ENCODE measurements around the gene AHNAK. TPM values are rescaled to one million over a fixed set of nuclear protein-coding genes. Genes with fewer than 3 reads are reported as not detected.

The AHNAK gene
- polyA plus RNA-seq, 2 of the 4 experiments (the other 2 are of a cell fraction), result 43.3 to 82.0 TPM

DNA sequence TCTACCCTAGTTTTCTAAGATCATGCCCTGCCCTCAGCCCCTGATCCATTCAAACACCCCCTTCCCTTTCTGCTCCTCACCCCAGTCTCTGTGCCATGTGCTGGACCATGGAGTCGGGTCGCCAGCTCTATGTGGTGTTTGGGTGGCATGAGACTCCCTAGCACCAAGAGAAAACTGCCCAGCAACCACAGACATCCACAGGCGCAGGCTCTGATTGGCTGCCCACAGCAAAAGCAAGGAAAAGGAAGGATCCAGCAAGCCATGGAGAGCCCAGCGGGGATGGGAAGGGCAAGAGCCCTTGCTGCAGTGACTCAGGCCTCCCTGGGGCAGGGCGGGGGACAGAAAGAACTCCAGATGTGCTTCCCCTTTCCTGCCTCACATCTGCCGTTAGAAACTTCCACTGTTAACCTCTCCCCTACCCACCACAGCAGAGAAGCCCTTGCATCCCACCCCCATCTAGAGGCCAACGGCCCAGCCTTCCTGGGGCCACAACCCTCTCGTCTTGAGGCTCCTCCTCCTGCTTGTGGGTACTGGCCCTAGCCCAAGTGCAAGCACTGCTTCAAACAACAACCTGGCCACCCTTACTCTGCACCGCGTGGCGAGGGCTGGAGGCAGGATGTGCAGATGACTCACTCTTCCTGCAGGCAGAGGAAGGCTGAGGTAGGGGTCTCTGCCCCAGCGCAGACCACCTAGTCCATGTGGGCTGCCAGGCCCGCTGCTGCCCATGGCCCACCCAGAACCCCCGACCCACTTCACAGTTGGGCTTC lies 9.7 kb upstream of the AHNAK start:
- Histone ChIP-seq H3K27ac (peak overlapping the region; percentile 90 to 94), H3K4me2 (peak overlapping the region; percentile 86), H3K4me1 (peaks cover 96% of the 10 kb centered on the region), H3K9me3 (no peaks in the 10 kb centered on the region), H3K4me3 (peak overlapping the region; percentile 4; the same call in 1 of the 3 replicates)
- peak; percentile 95 to 99 for DNase-seq (ENCODE audit: low read depth in 1 of 2, low spot score in 1 of 2)
- ChIA-PET POLR2A (interaction anchor here (1.1 to 4.1 kb wide), 5 partner anchors 10 to 35 kb away, joined by 3 to 31 read pairs (median 9); partner anchors contain the start of genes AHNAK, EEF1G and TUT1), CTCF (interaction anchor here (1.3 to 12.6 kb wide), 7 partner anchors 10 to 163 kb away, joined by 4 to 296 read pairs (median 46); partner anchors contain the start of genes AHNAK and SCGB1A1)
- TF ChIP-seq POLR2AphosphoS2 (conservative IDR thresholded peaks at IDR 0.05; ENCODE audit: low read length) (no peak), JUN (IDR thresholded peaks at IDR 0.05) (peak; percentile 25 to 70; a peak in 4 of 5 replicates), ATOH8 (CRISPR knock-in tag; IDR thresholded peaks at IDR 0.05; ENCODE audit: low read depth) (peak; percentile 77; the same call in 1 of the 2 replicates), BHLHE40 (IDR thresholded peaks at IDR 0.05; ENCODE audit: low read depth, low read length) (peak; percentile 36; the same call in 1 of the 2 replicates), JUNB (IDR thresholded peaks at IDR 0.05) (peak; percentile 47), ZC3H11A (IDR thresholded peaks at IDR 0.05) (no peak), ZNF302 (CRISPR knock-in tag; IDR thresholded peaks at IDR 0.05) (no peak), CHD2 (IDR thresholded peaks at IDR 0.05; ENCODE audit: low read length, partially characterized antibody) (no peak), CHD4 (IDR thresholded peaks at IDR 0.05; ENCODE audit: borderline replicate concordance) (no peak), TP53 (CRISPR knock-in tag; IDR thresholded peaks at IDR 0.05) (0 out of 2 replicates have a peak, but pooled peaks have one; percentile 19), SREBF2 (IDR thresholded peaks at IDR 0.05) (no peak), TFCP2L1 (CRISPR knock-in tag; IDR thresholded peaks at IDR 0.05) (no peak), NR3C1 (IDR thresholded peaks at IDR 0.05) (no peak), RFX5 (IDR thresholded peaks at IDR 0.05) (peak; percentile 100), FOSL2 (IDR thresholded peaks at IDR 0.05) (no peak), FOSL2 (CRISPR knock-in tag; IDR thresholded peaks at IDR 0.05) (peak; percentile 83), MYC (IDR thresholded peaks at IDR 0.05; ENCODE audit: borderline replicate concordance, low read length) (peak; percentile 78; the same call in 1 of the 2 replicates), RAD21 (conservative IDR thresholded peaks at IDR 0.05 in 1 of 2, IDR thresholded peaks at IDR 0.05 in 1 of 2) (peak in 1 of 2 experiments; percentile 10; a peak in 1 of 5 replicates), HDAC2 (IDR thresholded peaks at IDR 0.05) (no peak), NFE2L2 (conservative IDR thresholded peaks at IDR 0.05; ENCODE audit: low read length) (no peak), FOSB (CRISPR knock-in tag; IDR thresholded peaks at IDR 0.05) (no peak), HOXA7 (CRISPR knock-in tag; IDR thresholded peaks at IDR 0.05) (peak; percentile 42; the same call in 1 of the 2 replicates)
- TF ChIP-seq, protein P1, sequence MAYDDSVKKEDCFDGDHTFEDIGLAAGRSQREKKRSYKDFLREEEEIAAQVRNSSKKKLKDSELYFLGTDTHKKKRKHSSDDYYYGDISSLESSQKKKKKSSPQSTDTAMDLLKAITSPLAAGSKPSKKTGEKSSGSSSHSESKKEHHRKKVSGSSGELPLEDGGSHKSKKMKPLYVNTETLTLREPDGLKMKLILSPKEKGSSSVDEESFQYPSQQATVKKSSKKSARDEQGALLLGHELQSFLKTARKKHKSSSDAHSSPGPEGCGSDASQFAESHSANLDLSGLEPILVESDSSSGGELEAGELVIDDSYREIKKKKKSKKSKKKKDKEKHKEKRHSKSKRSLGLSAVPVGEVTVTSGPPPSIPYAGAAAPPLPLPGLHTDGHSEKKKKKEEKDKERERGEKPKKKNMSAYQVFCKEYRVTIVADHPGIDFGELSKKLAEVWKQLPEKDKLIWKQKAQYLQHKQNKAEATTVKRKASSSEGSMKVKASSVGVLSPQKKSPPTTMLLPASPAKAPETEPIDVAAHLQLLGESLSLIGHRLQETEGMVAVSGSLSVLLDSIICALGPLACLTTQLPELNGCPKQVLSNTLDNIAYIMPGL (CRISPR knock-in tag; IDR thresholded peaks at IDR 0.05; ENCODE audit: borderline replicate concordance), result no peak
- TF ChIP-seq, protein P2, sequence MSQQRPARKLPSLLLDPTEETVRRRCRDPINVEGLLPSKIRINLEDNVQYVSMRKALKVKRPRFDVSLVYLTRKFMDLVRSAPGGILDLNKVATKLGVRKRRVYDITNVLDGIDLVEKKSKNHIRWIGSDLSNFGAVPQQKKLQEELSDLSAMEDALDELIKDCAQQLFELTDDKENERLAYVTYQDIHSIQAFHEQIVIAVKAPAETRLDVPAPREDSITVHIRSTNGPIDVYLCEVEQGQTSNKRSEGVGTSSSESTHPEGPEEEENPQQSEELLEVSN (IDR thresholded peaks at IDR 0.05; ENCODE audit: borderline replicate concordance, low read depth), result peak; percentile 87; the same call in 1 of the 2 replicates
- TF ChIP-seq, protein P3, sequence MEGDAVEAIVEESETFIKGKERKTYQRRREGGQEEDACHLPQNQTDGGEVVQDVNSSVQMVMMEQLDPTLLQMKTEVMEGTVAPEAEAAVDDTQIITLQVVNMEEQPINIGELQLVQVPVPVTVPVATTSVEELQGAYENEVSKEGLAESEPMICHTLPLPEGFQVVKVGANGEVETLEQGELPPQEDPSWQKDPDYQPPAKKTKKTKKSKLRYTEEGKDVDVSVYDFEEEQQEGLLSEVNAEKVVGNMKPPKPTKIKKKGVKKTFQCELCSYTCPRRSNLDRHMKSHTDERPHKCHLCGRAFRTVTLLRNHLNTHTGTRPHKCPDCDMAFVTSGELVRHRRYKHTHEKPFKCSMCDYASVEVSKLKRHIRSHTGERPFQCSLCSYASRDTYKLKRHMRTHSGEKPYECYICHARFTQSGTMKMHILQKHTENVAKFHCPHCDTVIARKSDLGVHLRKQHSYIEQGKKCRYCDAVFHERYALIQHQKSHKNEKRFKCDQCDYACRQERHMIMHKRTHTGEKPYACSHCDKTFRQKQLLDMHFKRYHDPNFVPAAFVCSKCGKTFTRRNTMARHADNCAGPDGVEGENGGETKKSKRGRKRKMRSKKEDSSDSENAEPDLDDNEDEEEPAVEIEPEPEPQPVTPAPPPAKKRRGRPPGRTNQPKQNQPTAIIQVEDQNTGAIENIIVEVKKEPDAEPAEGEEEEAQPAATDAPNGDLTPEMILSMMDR (IDR thresholded peaks at IDR 0.05), result no peak
- TF ChIP-seq, protein P4, sequence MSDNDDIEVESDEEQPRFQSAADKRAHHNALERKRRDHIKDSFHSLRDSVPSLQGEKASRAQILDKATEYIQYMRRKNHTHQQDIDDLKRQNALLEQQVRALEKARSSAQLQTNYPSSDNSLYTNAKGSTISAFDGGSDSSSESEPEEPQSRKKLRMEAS (IDR thresholded peaks at IDR 0.05), result peak; percentile 98
- no peak for FAIRE-seq
- ATAC-seq, result peak; percentile 55 to 76
- 2% methylated on average over 12 of the region's 14 CpGs for WGBS (ENCODE audit: missing lambda C conversion rate)

Data from A549 (cell line).